HCT116 (cell line): ENCODE measurements around the gene PCMT1. TPM values are rescaled to one million over a fixed set of nuclear protein-coding genes. Genes with fewer than 3 reads are reported as not detected.
A peak's percentile ranks its signal among the peaks of the same experiment; 100 is the strongest.
"Not testable (repeated sequence)": the region's sequence is repeated elsewhere in the genome, so short reads cannot be mapped to it uniquely, and the experiment has no call there.

Source experiments
- ATAC-seq: fragments of 200-7000 bp; cut with Tn5 transposase; 2 replicates; pipeline ENCODE4 v1.9.1; 2020; ENCODE audit warnings: mild to moderate bottlenecking, moderate library complexity
- BruUV-seq: library from RNA; stranded (reverse); fragments of 400-500 nt; replicated peaks from 2 replicates; lab custom pipeline; 2021; lab: Mats Ljungman, UMichigan
- CTCF ChIA-PET: fragments of 300-600 bp; sonication (Branson Sonifier 250); formaldehyde crosslinking; loops from one replicate; lab custom pipeline; 2021; ENCODE audit warnings: antibody characterized with exemption; lab: Charles Lee
- POLR2A ChIA-PET: fragments of 300-600, 350-600 bp; sonication (Branson Sonifier 250); formaldehyde crosslinking; loops from one replicate; lab custom pipeline; 2021; ENCODE audit warnings: antibody characterized with exemption; lab: Charles Lee
- RAD21 ChIA-PET, 2 experiments: fragments of 300-600 bp; sonication (Branson Sonifier 250); formaldehyde crosslinking; loops; one replicate each; lab custom pipeline; 2023; ENCODE audit warnings: low total read pairs in 2 of 2; ENCODE audit not compliant: uncharacterized antibody in 2 of 2, unreplicated experiment in 2 of 2, low non-redundant PET in 1 of 2; lab: Charles Lee
- DNase-seq: peaks from one replicate; pipeline ENCODE4 v3.0.0-alpha.2; 2010; ENCODE audit warnings: low read depth, low spot score
- H2AFZ ChIP-seq: fragments of 200-600 bp; shearing (Covaris generic), sonication (generic); 2 replicates; pipeline ENCODE4 v1.6.1; 2017; ENCODE audit warnings: low read depth, mixed run types, mixed read lengths, antibody characterized with exemption, low read length; ENCODE audit not compliant: poor library complexity, severe bottlenecking
- H3K27ac ChIP-seq: 2 replicates; pipeline ENCODE4 v1.5.1; 2012; ENCODE audit warnings: low read depth, low read length
- H3K27me3 ChIP-seq: fragments of 200-600 bp; sonication (generic); 2 replicates; pipeline ENCODE4 v1.6.1; 2016; ENCODE audit warnings: mixed run types, low read length, mixed read lengths; ENCODE audit not compliant: insufficient read depth
- H3K36me3 ChIP-seq, 2 experiments: fragments of 200-500 bp in 1 of 2; fragments of 200-600 bp in 1 of 2; sonication (Bioruptor generic) in 1 of 2; sonication (generic) in 1 of 2; 2 replicates each; pipeline versions ENCODE4 v1.5.1 to v1.6.1; 2014 to 2016; ENCODE audit warnings: low read length in 2 of 2, inconsistent platforms in 1 of 2, mixed read lengths in 1 of 2, mixed run types in 1 of 2; ENCODE audit not compliant: insufficient read depth in 2 of 2, control insufficient read depth in 1 of 2
- H3K4me1 ChIP-seq, 2 experiments: fragments of 200-600 bp in 1 of 2; sonication (generic) in 1 of 2; 2 replicates each; pipeline versions ENCODE4 v1.5.1 to v1.6.1; 2012 to 2017; ENCODE audit warnings: low read length in 2 of 2, inconsistent platforms in 1 of 2, mild to moderate bottlenecking in 1 of 2, mixed read lengths in 1 of 2, mixed run types in 1 of 2, moderate library complexity in 1 of 2; ENCODE audit not compliant: insufficient read depth in 2 of 2, control insufficient read depth in 1 of 2
- H3K4me2 ChIP-seq: fragments of 200-600 bp; sonication (generic); 2 replicates; pipeline ENCODE4 v1.6.1; 2017; ENCODE audit warnings: mixed run types, low read length, mixed read lengths
- H3K4me3 ChIP-seq, 2 experiments: fragments of 200-600 bp in 1 of 2; sonication (generic) in 1 of 2; replicated peaks in 1 of 2; 2 replicates each; pipeline ENCODE4 v1.5.1; 2011 to 2016; ENCODE audit warnings: low read length in 2 of 2, control low read depth in 1 of 2, low read depth in 1 of 2, mild to moderate bottlenecking in 1 of 2, mixed read lengths in 1 of 2, mixed run types in 1 of 2
- H3K79me2 ChIP-seq: fragments of 200-600 bp; sonication (generic); 2 replicates; pipeline ENCODE4 v1.6.1; 2017; ENCODE audit warnings: mild to moderate bottlenecking, mixed run types, low read length, moderate library complexity, mixed read lengths; ENCODE audit not compliant: insufficient read depth
- H3K9ac ChIP-seq: fragments of 200-600 bp; sonication (generic); 2 replicates; pipeline ENCODE4 v1.6.1; 2016; ENCODE audit warnings: low read length, mixed read lengths
- H3K9me2 ChIP-seq: fragments of 200-600 bp; sonication (generic), shearing (Covaris generic); 2 replicates; pipeline ENCODE4 v1.6.1; 2017; ENCODE audit warnings: mixed run types, mild to moderate bottlenecking, moderate library complexity; ENCODE audit not compliant: insufficient read depth
- H3K9me3 ChIP-seq, 2 experiments: fragments of 200-500 bp in 1 of 2; fragments of 200-600 bp in 1 of 2; sonication (Bioruptor generic) in 1 of 2; sonication (generic) in 1 of 2; 2 replicates each; pipeline ENCODE4 v1.6.1; 2014 to 2017; ENCODE audit warnings: low read length in 2 of 2, mixed read lengths in 2 of 2, inconsistent platforms in 1 of 2, low read depth in 1 of 2, mild to moderate bottlenecking in 1 of 2, mixed run types in 1 of 2, moderate library complexity in 1 of 2; ENCODE audit not compliant: control insufficient read depth in 1 of 2, insufficient read depth in 1 of 2
- H4K20me1 ChIP-seq: fragments of 200-600 bp; sonication (generic), shearing (Covaris generic); 2 replicates; pipeline ENCODE4 v1.6.1; 2017; ENCODE audit warnings: mixed run types, mild to moderate bottlenecking, moderate library complexity; ENCODE audit not compliant: insufficient read depth
- CBX3 ChIP-seq: IDR thresholded peaks from 2 replicates; pipeline ENCODE4 v1.6.1; 2012; ENCODE audit warnings: low read depth
- CEBPB ChIP-seq: IDR thresholded peaks from 2 replicates; pipeline ENCODE4 v1.6.1; 2012; ENCODE audit warnings: low read depth
- EZH2 ChIP-seq: fragments of 200-600 bp; sonication (generic); IDR thresholded peaks from 2 replicates; pipeline ENCODE4 v1.6.1; 2017; ENCODE audit warnings: antibody characterized with exemption, mixed run types
- FOSL1 ChIP-seq: IDR thresholded peaks from 2 replicates; pipeline ENCODE4 v1.6.1; 2012; ENCODE audit warnings: low read depth
- JUND ChIP-seq: IDR thresholded peaks from 2 replicates; pipeline ENCODE4 v1.6.1; 2012
- POLR2A ChIP-seq: IDR thresholded peaks from 2 replicates; pipeline ENCODE4 v1.7.0; 2011; ENCODE audit warnings: borderline replicate concordance; ENCODE audit not compliant: insufficient read depth, insufficient read length; ENCODE audit errors: extremely low read depth
- RAD21 ChIP-seq: IDR thresholded peaks from 2 replicates; pipeline ENCODE4 v1.6.1; 2012; ENCODE audit warnings: low read depth, mild to moderate bottlenecking
- SP1 ChIP-seq: IDR thresholded peaks from 2 replicates; pipeline ENCODE4 v1.6.1; 2012; ENCODE audit warnings: low read depth
- SRF ChIP-seq: IDR thresholded peaks from 2 replicates; pipeline ENCODE4 v1.6.1; 2012; ENCODE audit warnings: low read depth
- TCF7L2 ChIP-seq: IDR thresholded peaks from 2 replicates; pipeline ENCODE4 v1.7.0; 2011; ENCODE audit warnings: borderline replicate concordance, inconsistent platforms; ENCODE audit not compliant: insufficient read depth, insufficient read length; ENCODE audit errors: extremely low read depth
- YY1 ChIP-seq: IDR thresholded peaks from 2 replicates; pipeline ENCODE4 v1.6.1; 2011; ENCODE audit warnings: low read length, low read depth, moderate library complexity, mild to moderate bottlenecking; ENCODE audit not compliant: insufficient replicate concordance; ENCODE audit errors: extremely low read depth
- intact Hi-C: fragments of 100-400 bp; cut with micrococcal nuclease; formaldehyde crosslinking; loops from 2 replicates; pipeline ENCODE4 v1.10.0; 2022
- total RNA-seq: library from RNA; stranded (reverse); gene quantifications from one replicate; pipeline ENCODE4 v1.2.1, GENCODE V29; 2021; ENCODE audit not compliant: unreplicated experiment
- TF ChIP-seq, protein P1 (sequence below): IDR thresholded peaks from 2 replicates; pipeline ENCODE4 v1.6.1; 2012
- TF ChIP-seq, protein P2 (sequence below): IDR thresholded peaks from 2 replicates; pipeline ENCODE4 v1.6.1; 2012; ENCODE audit warnings: low read depth

PCMT1 gene
- total RNA-seq, 1 experiment from 2014 or later: 86.9 TPM

DNA sequence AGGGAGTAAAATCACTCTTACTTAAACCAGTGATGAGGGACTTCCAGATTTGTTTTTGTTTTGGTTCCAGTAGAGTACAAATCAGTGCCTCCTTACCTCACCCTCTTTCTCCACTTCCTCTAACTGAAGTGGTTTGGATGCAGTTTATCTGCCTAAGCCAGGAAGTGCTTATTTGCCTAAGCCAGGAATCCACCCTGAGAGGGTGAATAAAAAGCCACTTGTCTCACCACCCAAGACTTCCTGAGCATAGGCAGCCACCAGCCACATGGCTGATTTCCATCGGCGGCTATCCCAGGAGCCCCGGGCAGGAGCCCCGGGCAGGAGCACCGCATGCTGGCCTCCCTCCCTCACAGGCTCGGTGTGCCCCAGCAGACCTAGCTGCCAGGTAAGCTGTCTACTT is 102.6 kb downstream of the PCMT1 start:
- Histone ChIP-seq H3K4me3 (no peak overlapping the region), H3K9me2 (no peaks in the 10 kb centered on the region), H3K9me3 (no peaks in the 10 kb centered on the region), H3K27ac (no peak overlapping the region), H3K4me1 (peaks cover 42 to 48% of the 10 kb centered on the region in 2 experiments), H3K79me2 (peaks cover 3% of the 10 kb centered on the region; the same call in 1 of the 2 replicates), H2AFZ (no peak overlapping the region), H3K4me2 (no peak overlapping the region), H3K27me3 (no peaks in the 10 kb centered on the region), H3K36me3 (no peaks in the 10 kb centered on the region), H4K20me1 (no peaks in the 10 kb centered on the region), H3K9ac (no peak overlapping the region)
- RAD21 ChIA-PET: no interaction called here
- ATAC-seq (no peak), DNase-seq (no peak)
- POLR2A ChIA-PET: no interaction called here
- CTCF ChIA-PET: no interaction called here
- intact Hi-C loops: no loop called here
- no TSS peak for BruUV-seq
- TF ChIP-seq SP1: no peak
- TF ChIP-seq JUND: no peak

DNA sequence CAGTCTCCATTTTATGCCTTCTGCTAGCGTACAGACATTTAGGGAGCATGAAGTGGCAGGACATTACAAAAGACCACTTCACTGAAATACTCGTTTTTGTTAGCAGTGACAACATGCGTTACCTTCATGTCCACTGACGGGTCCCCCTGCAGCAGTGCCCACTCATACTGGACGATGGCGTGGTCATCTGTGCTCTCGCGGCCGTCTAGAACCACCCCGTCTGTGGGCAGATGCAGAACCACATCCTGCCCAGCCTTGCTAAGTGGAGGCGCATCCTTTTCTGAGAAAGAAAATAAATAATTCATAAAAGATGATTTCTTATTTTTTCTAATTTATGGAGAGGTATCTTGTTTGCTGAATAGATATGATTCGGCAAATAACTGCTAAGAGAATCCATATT is 103.3 kb downstream of the PCMT1 start:
- no peak overlapping the region for H3K4me2 ChIP-seq
- ChIA-PET CTCF (no interaction called here), POLR2A (no interaction called here), RAD21 (no interaction called here)
- H3K4me3 ChIP-seq: no peak overlapping the region
- H4K20me1 ChIP-seq: no peaks in the 10 kb centered on the region
- BruUV-seq: no TSS peak
- intact Hi-C loops: no loop called here
- H3K4me1 ChIP-seq: peaks cover 43 to 47% of the 10 kb centered on the region in 2 experiments
- no peak overlapping the region for H3K27ac ChIP-seq
- TF ChIP-seq CBX3 (no peak), YY1 (no peak), EZH2 (no peak), CEBPB (no peak), POLR2A (no peak), SP1 (no peak), RAD21 (no peak), FOSL1 (no peak), TCF7L2 (no peak), SRF (no peak)
- TF ChIP-seq, protein P1, sequence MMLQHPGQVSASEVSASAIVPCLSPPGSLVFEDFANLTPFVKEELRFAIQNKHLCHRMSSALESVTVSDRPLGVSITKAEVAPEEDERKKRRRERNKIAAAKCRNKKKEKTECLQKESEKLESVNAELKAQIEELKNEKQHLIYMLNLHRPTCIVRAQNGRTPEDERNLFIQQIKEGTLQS: no peak
- TF ChIP-seq, protein P2, sequence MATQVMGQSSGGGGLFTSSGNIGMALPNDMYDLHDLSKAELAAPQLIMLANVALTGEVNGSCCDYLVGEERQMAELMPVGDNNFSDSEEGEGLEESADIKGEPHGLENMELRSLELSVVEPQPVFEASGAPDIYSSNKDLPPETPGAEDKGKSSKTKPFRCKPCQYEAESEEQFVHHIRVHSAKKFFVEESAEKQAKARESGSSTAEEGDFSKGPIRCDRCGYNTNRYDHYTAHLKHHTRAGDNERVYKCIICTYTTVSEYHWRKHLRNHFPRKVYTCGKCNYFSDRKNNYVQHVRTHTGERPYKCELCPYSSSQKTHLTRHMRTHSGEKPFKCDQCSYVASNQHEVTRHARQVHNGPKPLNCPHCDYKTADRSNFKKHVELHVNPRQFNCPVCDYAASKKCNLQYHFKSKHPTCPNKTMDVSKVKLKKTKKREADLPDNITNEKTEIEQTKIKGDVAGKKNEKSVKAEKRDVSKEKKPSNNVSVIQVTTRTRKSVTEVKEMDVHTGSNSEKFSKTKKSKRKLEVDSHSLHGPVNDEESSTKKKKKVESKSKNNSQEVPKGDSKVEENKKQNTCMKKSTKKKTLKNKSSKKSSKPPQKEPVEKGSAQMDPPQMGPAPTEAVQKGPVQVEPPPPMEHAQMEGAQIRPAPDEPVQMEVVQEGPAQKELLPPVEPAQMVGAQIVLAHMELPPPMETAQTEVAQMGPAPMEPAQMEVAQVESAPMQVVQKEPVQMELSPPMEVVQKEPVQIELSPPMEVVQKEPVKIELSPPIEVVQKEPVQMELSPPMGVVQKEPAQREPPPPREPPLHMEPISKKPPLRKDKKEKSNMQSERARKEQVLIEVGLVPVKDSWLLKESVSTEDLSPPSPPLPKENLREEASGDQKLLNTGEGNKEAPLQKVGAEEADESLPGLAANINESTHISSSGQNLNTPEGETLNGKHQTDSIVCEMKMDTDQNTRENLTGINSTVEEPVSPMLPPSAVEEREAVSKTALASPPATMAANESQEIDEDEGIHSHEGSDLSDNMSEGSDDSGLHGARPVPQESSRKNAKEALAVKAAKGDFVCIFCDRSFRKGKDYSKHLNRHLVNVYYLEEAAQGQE: no peak
- DNase-seq (no peak), ATAC-seq (no peak)
- peaks cover 3% of the 10 kb centered on the region; the same call in 1 of the 2 replicates for H3K79me2 ChIP-seq
- H3K36me3 ChIP-seq: no peaks in the 10 kb centered on the region
- no peaks in the 10 kb centered on the region for H3K9me2 ChIP-seq
- no peak overlapping the region for H2AFZ ChIP-seq
- no peak overlapping the region for H3K9ac ChIP-seq
- H3K9me3 ChIP-seq: no peaks in the 10 kb centered on the region
- H3K27me3 ChIP-seq: no peaks in the 10 kb centered on the region

DNA sequence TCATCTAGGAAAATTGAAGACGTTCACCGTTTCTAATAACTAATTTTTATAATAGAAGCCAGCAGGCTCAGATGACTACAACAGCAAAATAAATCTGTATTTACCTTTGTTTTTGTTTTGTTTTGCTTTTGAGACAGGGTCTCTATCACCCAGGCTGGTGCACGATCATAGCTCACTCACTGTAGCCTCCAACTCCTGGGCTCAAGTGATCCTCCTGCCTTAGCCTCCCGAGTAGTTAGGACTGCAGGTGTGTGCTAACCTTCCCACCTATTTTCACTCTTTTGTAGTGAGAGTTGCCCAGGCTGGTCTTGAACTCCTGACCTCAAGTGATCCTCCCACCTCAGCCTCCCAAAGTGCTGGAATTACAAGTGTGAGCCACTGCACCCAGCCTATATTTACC is 104.5 kb downstream of the PCMT1 start:
- H3K4me2 ChIP-seq: peak overlapping the region; percentile 74
- H3K9me2 ChIP-seq, H3K9me3 ChIP-seq, H4K20me1 ChIP-seq, DNase-seq, RAD21 ChIA-PET, POLR2A ChIA-PET, H3K36me3 ChIP-seq, BruUV-seq, intact Hi-C loops, H3K27me3 ChIP-seq, CTCF ChIA-PET, ATAC-seq, H2AFZ ChIP-seq, H3K79me2 ChIP-seq, H3K4me3 ChIP-seq: not testable (repeated sequence)
- H3K27ac ChIP-seq: peak overlapping the region; percentile 29; the same call in 1 of the 2 replicates
- H3K9ac ChIP-seq: peak overlapping the region; percentile 10; the same call in 1 of the 2 replicates
- peaks cover 38 to 43% of the 10 kb centered on the region in 2 experiments for H3K4me1 ChIP-seq
